GM12873 (cell line): ENCODE results near the gene PLA2G4A.

ENCODE experiments used
- TF ChIP-seq, protein P1 (sequence below): IDR thresholded peaks from 2 replicates; pipeline ENCODE4 v1.5.1; 2012; ENCODE audit warnings: low read depth, mild to moderate bottlenecking, moderate library complexity, low read length, control low read depth; ENCODE audit not compliant: insufficient read depth; ENCODE audit errors: missing control alignments

PLA2G4A gene

DNA sequence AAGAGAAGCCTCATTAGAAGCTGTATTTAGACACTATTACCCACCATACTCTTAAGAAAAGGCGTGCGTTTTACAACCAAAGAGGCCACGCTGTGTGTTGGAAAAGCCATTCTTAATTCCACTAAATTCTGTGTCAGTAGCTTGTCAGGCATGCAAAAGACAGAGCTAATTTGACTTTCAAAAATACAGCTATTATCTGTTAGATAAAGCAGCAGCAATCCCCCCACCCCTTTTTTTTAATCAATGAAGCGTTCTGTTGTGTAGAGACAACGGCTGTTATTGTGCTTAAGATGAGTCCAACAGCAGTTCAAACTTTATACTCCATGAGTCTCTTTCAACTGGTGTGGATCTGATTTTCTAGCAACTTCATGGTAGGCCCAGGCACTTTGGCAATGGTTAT is 43.5 kb downstream of the PLA2G4A start:
- TF ChIP-seq, protein P1, sequence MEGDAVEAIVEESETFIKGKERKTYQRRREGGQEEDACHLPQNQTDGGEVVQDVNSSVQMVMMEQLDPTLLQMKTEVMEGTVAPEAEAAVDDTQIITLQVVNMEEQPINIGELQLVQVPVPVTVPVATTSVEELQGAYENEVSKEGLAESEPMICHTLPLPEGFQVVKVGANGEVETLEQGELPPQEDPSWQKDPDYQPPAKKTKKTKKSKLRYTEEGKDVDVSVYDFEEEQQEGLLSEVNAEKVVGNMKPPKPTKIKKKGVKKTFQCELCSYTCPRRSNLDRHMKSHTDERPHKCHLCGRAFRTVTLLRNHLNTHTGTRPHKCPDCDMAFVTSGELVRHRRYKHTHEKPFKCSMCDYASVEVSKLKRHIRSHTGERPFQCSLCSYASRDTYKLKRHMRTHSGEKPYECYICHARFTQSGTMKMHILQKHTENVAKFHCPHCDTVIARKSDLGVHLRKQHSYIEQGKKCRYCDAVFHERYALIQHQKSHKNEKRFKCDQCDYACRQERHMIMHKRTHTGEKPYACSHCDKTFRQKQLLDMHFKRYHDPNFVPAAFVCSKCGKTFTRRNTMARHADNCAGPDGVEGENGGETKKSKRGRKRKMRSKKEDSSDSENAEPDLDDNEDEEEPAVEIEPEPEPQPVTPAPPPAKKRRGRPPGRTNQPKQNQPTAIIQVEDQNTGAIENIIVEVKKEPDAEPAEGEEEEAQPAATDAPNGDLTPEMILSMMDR: no peak

DNA sequence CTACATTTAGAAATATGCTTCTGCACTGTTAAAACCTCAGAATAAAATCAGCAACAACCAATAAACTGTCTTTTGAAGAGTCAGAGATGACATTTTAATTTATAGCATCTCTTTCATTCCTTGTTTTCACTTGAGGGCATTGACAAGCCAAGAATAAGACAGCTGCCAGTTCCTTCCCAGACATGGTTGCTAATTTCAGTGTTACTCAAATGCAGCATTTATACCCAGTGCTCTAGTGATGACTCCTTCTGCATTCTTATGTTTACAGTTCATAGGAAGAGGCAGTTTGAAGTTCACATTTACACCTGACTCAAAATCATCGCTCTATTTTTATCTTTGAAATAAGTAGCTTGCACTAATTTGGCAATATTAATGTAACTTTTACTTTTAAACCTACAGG is 44.9 kb downstream of the PLA2G4A start:
- TF ChIP-seq, protein P1: no peak

DNA sequence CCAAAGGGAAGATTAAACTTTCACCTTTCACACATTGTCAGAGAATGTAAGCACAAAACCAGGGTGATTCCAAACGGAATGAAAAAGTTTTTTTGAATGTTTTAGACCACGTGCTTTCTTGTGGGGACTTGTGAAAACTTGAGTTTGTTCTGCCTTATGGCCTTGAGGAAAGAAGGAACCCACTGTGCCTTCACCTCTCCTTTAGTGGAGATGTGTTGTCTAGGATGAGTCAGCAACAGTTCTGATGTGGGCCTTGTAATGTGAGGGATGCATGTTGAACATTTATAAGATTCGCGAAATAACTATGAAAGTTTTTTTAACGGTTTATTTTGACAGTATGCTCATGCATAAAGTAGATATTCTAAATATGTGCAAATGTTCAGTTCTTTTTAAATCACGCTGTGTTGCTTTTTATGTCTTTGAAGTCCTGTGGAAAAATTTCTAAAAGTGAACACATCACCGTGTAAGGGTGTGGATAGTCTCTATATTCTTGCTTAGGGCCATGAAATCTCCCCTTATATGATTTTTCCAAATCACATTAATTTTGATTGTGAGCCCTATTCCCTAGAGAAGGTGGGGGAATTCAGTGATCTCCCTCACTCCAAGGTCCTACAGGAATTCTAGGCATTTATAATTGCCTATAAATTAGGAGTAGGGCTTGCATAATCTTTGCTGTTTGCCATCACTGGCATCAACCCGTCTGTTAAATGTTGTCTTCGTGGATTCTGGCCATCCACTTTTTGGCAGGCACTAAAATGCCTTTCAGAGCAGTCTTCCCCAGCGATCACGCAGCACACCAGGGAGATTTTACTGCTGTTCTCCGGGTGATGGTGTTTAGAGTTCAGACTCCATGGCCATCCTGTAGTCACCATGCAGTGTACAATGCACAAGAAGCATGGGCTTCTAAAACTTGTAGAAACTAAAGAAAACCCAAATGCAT is 47.4 kb downstream of the PLA2G4A start:
- TF ChIP-seq, protein P1: no peak

DNA sequence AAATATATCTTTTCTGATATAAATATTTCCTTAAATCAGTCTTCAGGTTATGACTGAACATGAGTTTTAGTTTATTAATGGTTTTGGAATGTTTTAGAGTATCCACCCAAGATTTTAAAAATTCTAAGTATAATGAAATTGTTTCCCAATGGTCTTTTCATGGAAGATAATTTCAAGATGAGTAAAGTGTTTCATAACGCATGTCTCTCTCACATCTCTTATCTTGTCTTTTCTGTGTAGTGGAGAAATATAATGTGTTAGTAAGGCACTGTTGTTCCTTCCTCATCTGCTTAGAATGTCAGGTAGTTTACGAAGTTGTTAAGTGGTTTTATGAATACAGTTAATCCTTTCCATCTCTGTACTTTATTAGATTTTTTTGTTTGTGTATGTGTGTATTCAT is 49.6 kb downstream of the PLA2G4A start:
- TF ChIP-seq, protein P1: no peak

DNA sequence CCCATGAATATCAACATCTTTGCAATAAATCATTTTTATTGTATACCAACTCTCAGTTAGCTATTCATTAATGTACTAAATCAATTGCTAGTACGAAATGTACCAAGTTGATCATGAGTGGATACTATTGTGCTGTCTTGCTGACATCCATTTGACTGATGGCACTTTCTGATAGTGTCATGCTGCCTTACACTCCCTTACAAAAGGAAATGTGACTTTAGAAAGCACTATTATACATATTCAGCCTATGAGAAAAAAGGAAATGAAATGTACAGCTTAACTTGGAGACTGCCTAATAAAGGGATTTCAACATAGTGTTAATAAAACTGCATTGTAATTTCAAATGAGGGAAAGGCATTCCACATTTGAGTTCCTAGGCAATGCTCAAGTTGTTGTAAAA is 52.2 kb downstream of the PLA2G4A start:
- TF ChIP-seq, protein P1: no peak

DNA sequence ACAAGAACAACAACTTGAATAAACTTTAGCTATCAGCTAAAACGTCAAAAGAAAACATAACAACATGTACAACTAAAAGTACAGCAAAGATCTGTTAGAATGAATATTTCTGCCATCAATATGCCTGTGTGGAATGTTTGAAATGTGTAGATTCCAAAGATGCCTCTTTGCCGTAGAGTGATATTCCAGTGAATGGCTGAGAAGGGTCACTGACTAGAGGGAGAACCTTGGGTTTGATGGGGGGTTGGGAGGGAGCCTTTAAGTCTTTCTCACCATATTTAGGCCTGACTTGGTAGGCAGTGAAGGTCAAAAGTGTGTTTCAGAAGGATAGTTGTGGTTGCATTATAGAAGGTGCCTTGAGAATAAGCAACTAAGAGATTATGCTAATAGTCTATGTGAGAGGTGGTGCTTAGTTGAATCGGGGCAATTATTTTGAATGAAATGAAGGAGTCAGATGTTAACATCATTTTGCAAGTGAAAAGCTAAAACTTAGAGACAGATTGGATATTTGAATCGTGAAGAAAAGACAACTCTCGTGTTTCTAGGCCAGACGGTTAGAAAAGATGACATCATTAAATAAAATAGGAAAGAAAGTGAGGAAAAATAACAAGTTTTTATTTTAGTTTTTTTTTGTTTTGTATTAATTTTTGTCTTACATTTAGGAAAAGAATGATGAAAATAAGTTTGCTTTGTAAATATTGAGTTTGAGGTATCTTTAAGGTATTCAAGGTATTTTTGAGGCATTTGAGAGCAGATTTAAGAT is 53.8 kb downstream of the PLA2G4A start:
- TF ChIP-seq, protein P1: no peak

DNA sequence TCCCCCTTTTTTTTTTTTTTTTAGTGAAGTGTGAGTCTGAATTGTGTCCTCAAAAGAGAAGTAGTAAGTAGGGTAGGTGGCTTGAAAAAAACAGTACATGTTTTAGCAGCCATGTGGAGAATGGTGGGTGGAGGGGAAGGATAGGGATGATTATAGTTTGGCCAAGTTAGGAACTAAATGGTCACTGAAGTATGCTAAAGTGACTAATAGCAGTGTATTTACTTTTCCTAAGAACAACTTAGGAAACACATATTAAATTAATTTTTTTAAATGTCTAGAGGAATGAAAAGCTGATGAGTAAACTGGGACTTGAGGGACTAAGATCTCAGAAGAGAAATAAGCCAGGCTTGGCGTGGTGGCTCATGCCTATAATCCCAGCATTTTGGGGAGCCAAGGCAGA is 55.5 kb downstream of the PLA2G4A start:
- TF ChIP-seq, protein P1: no peak
